IPS DF 6.9 (cell line): Measurements from ENCODE around the gene ARRDC2.
A peak's percentile ranks its signal among the peaks of the same experiment; 100 is the strongest.

Source experiments
- DNase-seq: peaks from one replicate; pipeline ENCODE4 v3.0.0-alpha.2; 2013; ENCODE audit warnings: low read depth, low spot score
- H3K27ac ChIP-seq: one replicate; pipeline ENCODE4 v1.5.1; 2013; ENCODE audit warnings: low read length, control low read depth
- H3K27me3 ChIP-seq: 2 replicates; pipeline ENCODE4 v1.6.1; 2013; ENCODE audit warnings: mild to moderate bottlenecking, low read length; ENCODE audit not compliant: control insufficient read depth, insufficient read depth
- H3K36me3 ChIP-seq: 2 replicates; pipeline ENCODE4 v1.6.1; 2013; ENCODE audit warnings: low read length; ENCODE audit not compliant: control insufficient read depth, insufficient read depth
- H3K4me1 ChIP-seq: 2 replicates; pipeline ENCODE4 v1.6.1; 2013; ENCODE audit warnings: low read length; ENCODE audit not compliant: control insufficient read depth, insufficient read depth
- H3K4me3 ChIP-seq: 2 replicates; pipeline ENCODE4 v1.5.1; 2013; ENCODE audit warnings: mild to moderate bottlenecking, low read length
- H3K9me3 ChIP-seq: 2 replicates; pipeline ENCODE4 v1.6.1; 2013; ENCODE audit warnings: low read length, inconsistent platforms; ENCODE audit not compliant: control insufficient read depth, insufficient read depth
- WGBS: extraction: QIAGEN DNeasy Blood & Tissue Kit; methylation state at CpG from one replicate; pipeline ENCODE4 v1.1.7; 2013; ENCODE audit warnings: mixed read lengths, missing lambda C conversion rate; ENCODE audit not compliant: insufficient read length, insufficient coverage; 5-methylcytosine and 5-hydroxymethylcytosine counted together

The ARRDC2 gene

GRCh38 chr19:18058208-18059009, 50.4 kb downstream of the ARRDC2 start:
- H3K27ac ChIP-seq: no peak overlapping the region
- H3K9me3 ChIP-seq: no peaks in the 10 kb centered on the region
- 0 out of 2 replicates have a peak, but pooled peaks cover 1% of the 10 kb centered on the region for H3K4me1 ChIP-seq
- no peaks in the 10 kb centered on the region for H3K36me3 ChIP-seq
- peak; percentile 66 for DNase-seq
- H3K27me3 ChIP-seq: no peaks in the 10 kb centered on the region
- H3K4me3 ChIP-seq: peak overlapping the region; percentile 44; the same call in 1 of the 2 replicates
- no CpG with 5 or more reads among the region's 34 CpGs for WGBS

DNA sequence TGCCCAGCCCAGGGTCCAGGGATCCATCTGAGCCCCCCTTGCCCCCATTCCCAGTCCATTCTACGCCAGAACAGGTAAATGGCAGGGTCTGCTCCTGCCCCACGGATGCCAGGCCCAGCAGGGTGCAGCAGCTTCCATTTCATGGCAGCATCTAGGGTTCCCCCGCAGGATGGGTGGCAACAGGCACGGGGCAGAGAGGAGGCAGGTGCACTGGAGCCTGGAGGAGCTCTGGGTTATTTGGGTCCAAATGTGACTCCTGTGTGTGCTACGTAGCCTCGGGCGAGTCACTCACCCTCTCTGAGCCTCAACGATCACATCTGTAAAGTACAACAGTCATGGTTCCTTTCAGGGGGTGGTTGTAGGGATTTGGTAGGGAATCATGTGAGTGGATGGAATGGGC, 51.3 kb downstream of the ARRDC2 start:
- H3K27ac ChIP-seq: no peak overlapping the region
- H3K27me3 ChIP-seq: no peaks in the 10 kb centered on the region
- no peaks in the 10 kb centered on the region for H3K9me3 ChIP-seq
- no peak overlapping the region for H3K4me3 ChIP-seq
- no peaks in the 10 kb centered on the region; the same call in 1 of the 2 replicates for H3K36me3 ChIP-seq
- no CpG with 5 or more reads among the region's 8 CpGs for WGBS
- no peak for DNase-seq
- peaks cover 1% of the 10 kb centered on the region; the same call in 1 of the 2 replicates for H3K4me1 ChIP-seq

DNA sequence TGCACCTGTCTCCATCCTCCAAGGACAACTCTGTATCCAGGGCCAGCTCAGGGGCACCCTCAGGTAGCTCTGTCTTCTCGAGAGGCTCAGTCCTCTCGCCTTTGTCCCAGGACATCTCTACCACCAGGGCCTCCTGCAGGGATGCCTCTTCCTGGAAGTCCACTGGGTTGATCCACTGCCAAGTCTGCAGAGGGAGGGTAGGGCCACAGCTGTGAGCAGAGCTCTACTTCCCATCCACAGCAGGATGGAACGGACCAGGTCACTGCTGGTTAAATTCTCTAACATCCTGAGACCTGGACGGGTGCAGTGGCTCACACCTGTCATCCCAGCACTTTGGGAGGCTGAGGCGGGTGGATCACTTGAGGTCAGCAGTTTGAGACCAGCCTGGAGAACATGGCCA, 51.9 kb downstream of the ARRDC2 start:
- H3K9me3 ChIP-seq: no peaks in the 10 kb centered on the region
- H3K27me3 ChIP-seq: no peaks in the 10 kb centered on the region
- DNase-seq: no peak
- no CpG with 5 or more reads among the region's 5 CpGs for WGBS
- H3K4me3 ChIP-seq: no peak overlapping the region
- no peaks in the 10 kb centered on the region; the same call in 1 of the 2 replicates for H3K36me3 ChIP-seq
- H3K4me1 ChIP-seq: peaks cover 1% of the 10 kb centered on the region; the same call in 1 of the 2 replicates
- H3K27ac ChIP-seq: no peak overlapping the region

DNA sequence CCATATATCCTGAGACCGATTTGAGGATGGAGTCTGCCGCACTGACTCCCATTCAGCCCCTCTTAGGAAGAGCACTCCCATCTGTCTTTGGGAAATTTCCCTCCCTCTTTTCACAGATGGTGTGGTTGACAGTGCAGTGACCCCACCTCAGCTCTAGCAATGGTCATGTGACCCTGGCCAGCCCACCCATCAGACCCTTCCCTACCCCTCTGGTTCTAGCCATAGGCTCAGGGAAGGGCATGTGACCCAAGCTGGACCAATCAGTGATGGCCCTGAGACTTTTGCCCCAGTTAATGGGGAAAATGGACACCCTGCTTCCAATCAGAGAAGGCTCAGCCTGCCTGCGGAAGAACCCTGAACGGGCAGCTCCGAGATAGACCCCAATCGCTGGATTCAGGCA, 52.5 kb downstream of the ARRDC2 start:
- Histone ChIP-seq H3K36me3 (no peaks in the 10 kb centered on the region; the same call in 1 of the 2 replicates), H3K4me1 (peaks cover 1% of the 10 kb centered on the region; the same call in 1 of the 2 replicates), H3K27ac (no peak overlapping the region), H3K4me3 (no peak overlapping the region), H3K9me3 (no peaks in the 10 kb centered on the region), H3K27me3 (no peaks in the 10 kb centered on the region)
- DNase-seq: no peak
- no CpG with 5 or more reads among the region's 6 CpGs for WGBS

GRCh38 chr19:18062028-18062427, 54.1 kb downstream of the ARRDC2 start:
- H3K9me3 ChIP-seq: no peaks in the 10 kb centered on the region
- DNase-seq: no peak
- no peaks in the 10 kb centered on the region; the same call in 1 of the 2 replicates for H3K36me3 ChIP-seq
- no CpG with 5 or more reads among the region's 8 CpGs for WGBS
- H3K27me3 ChIP-seq: no peaks in the 10 kb centered on the region
- H3K27ac ChIP-seq: no peak overlapping the region
- no peak overlapping the region for H3K4me3 ChIP-seq
- peaks cover 1% of the 10 kb centered on the region; the same call in 1 of the 2 replicates for H3K4me1 ChIP-seq

GRCh38 chr19:18063463-18063862, 55.5 kb downstream of the ARRDC2 start:
- H3K27me3 ChIP-seq: no peaks in the 10 kb centered on the region
- H3K9me3 ChIP-seq: no peaks in the 10 kb centered on the region
- WGBS: no CpG with 5 or more reads among the region's 5 CpGs
- H3K4me3 ChIP-seq: peak overlapping the region; percentile 7; the same call in 1 of the 2 replicates
- H3K36me3 ChIP-seq: no peaks in the 10 kb centered on the region; the same call in 1 of the 2 replicates
- peaks cover 1% of the 10 kb centered on the region; the same call in 1 of the 2 replicates for H3K4me1 ChIP-seq
- H3K27ac ChIP-seq: no peak overlapping the region
- DNase-seq: no peak
